ENCODE data around the gene FBXO10. TPM values are rescaled to one million over a fixed set of nuclear protein-coding genes. Genes with fewer than 3 reads are reported as not detected.
A peak's percentile ranks its signal among the peaks of the same experiment; 100 is the strongest.

Gene FBXO10, protein sequence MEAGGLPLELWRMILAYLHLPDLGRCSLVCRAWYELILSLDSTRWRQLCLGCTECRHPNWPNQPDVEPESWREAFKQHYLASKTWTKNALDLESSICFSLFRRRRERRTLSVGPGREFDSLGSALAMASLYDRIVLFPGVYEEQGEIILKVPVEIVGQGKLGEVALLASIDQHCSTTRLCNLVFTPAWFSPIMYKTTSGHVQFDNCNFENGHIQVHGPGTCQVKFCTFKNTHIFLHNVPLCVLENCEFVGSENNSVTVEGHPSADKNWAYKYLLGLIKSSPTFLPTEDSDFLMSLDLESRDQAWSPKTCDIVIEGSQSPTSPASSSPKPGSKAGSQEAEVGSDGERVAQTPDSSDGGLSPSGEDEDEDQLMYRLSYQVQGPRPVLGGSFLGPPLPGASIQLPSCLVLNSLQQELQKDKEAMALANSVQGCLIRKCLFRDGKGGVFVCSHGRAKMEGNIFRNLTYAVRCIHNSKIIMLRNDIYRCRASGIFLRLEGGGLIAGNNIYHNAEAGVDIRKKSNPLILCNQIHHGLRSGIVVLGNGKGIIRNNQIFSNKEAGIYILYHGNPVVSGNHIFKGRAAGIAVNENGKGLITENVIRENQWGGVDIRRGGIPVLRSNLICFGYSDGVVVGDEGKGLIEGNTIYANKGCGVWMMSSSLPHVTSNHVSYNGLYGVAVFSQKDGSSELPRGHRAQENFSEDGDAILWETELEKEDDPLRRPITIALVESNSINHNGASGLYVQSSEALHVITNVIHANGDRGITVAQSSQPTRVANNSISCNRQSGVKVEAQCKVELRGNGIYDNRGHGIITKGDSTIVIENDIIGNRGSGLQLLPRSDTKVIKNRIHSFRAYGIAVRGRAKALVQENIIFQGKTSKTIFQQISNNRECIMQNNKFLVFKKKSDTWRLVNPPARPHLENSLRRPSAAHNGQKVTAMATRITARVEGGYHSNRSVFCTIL
- 3.0 TPM for polyA plus RNA-seq (2013)

DNA sequence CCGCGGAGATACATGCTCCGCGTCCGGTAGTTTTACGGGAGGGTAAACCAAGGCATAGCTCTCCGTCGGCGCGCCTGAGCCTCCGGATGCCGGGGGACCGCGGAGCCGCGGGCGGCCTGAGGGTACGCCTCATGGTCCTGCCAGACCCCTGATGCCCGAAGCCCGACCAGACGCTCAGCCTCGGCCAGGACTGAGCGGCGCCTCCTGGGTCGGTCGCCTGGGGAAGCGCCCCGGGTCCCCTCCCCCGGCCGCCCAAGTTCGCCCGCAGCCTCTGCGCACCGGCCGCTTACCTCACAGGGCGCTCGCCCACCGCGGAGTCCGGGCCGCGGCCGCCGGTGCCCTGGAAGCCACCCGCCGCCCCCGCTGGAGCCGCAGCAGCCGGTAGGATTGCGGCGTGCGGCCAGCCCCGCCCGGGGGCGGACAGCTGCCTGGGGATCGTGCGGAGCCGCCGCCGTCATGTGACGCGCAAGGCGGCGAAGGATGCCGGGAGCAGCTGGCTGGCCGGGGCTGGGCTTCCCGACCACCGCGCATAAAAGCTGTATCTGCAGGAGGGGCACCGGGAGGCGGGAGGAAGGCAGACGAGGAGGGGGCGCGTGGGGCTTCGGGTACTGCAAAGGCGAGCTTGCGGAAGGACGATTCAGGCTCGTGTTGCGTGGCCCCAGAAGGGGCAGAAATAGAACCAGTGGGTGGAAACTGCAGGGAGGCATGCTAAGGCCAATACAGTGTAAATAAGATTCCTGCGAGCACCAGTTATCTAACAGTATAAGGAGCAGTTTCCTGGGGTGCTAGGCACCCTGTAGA, at the start of gene FBXO10:
Gene FBXO10 (minus strand): TSS at position 460 of the 801 bp plus-strand sequence. CDS start 34,612 bp downstream, outside the sequence.
- Histone ChIP-seq H3K4me1 (ENCODE audit: control extremely low read depth in 1 of 4, control insufficient read depth in 4 of 4, insufficient read depth in 4 of 4, low read length in 3 of 4) (peaks cover 5 to 18% (median 11%) of the 10 kb centered on the region in 4 experiments), H3K36me3 (ENCODE audit: control insufficient read depth in 4 of 4, insufficient read depth in 4 of 4, low read length in 3 of 4) (peaks cover 0 to 14% (median 2%) of the 10 kb centered on the region in 4 experiments), H3K27ac (ENCODE audit: insufficient read depth in 1 of 2, low read depth in 1 of 2, low read length in 2 of 2, poor library complexity in 1 of 2, severe bottlenecking in 2 of 2) (no peak within 1 kb of the TSS), H3K4me3 (ENCODE audit: control insufficient read depth in 1 of 7, extremely low read depth in 1 of 7, insufficient read depth in 4 of 7, low read depth in 2 of 7, low read length in 6 of 7) (peak within 1 kb of the TSS; percentile 28 to 82 (median 70)), H3K27me3 (replicated peaks in 2 of 5; ENCODE audit: control insufficient read depth in 4 of 5, insufficient read depth in 5 of 5, low read length in 4 of 5) (peaks cover 0 to 9% (median 0%) of the 10 kb centered on the region in 5 experiments), H3K9me3 (ENCODE audit: control extremely low read depth in 1 of 5, control insufficient read depth in 4 of 5, insufficient read depth in 2 of 5, low read depth in 1 of 5, low read length in 4 of 5) (no peaks in the 10 kb centered on the region)
- DNase-seq: peak; percentile 48 to 85 (median 79)
- ChIA-PET CTCF (interaction anchor here (2.0 to 11.5 kb wide), 2 partner anchors 8 to 17 kb away, joined by 5 to 85 read pairs; partner anchors contain the start of gene TOMM5), POLR2A (no interaction called here)
- under 1% methylated on average over 55 of the region's 81 CpGs for WGBS (ENCODE audit: insufficient coverage)

DNA sequence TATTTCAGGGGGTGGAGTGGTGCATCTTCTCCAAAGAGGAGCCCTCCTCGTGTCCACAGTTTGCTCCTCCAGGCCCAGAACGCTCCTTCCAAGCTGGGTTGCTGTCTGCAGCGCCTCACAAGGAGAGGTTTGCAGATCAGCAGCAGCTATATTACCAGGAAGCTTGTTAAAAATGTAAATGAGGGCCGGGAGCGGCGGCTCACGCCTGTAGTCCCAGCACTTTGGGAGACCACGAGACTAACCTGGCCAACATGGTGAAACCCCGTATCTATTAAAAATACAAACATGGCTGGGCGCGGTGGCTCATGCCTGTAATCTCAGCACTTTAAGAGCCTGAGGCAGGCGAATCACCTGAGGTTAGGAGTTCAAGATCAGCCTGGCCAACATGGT, 49.6 kb upstream of the FBXO10 start:
- ChIA-PET POLR2A (no interaction called here), CTCF (interaction anchor here (0.7 to 1.1 kb wide), 3 partner anchors 26 to 462 kb away, joined by 3 to 4 read pairs (median 3); partner anchors contain the start of gene TOMM5)

DNA sequence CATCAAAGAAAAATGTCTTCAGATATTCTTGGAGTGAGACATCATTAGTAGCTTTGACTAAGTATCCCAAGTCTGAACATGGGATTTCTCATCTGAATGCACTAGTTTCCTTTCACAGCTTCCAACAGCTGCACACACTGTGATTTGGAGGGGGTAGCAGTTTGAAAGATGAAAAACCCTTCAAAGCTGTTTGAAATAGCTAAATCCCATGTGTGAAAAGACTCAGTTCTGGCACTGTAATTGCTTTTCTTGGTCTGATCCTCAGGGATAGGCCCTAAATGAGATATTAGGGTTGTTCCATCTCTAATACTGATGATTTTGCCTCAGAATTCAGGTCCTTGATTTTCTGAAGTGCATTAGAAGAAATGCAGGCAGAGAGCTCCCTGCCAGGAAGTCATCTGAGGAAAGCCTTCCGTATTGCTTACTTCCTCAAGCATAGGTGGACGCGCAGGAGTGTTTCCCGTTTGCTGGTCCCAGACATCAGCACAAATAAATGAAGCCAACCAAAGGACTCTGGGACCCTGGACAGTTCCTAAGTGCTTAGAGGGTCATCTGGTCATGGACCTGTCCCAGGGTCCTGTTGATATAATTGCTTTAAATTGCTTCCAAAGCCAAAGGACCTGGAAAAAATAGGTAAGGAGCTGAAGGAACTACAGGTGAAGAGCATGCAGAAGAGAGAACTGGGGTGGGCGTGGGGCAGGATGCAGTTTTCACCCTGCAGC, 49.0 kb upstream of the FBXO10 start:
- Histone ChIP-seq H3K36me3 (ENCODE audit: control insufficient read depth in 4 of 4, insufficient read depth in 4 of 4, low read length in 3 of 4) (no peaks in the 10 kb centered on the region), H3K4me3 (ENCODE audit: control insufficient read depth in 1 of 7, extremely low read depth in 1 of 7, insufficient read depth in 4 of 7, low read depth in 2 of 7, low read length in 6 of 7) (no peak overlapping the region), H3K27ac (ENCODE audit: insufficient read depth in 1 of 2, low read depth in 1 of 2, low read length in 2 of 2, poor library complexity in 1 of 2, severe bottlenecking in 2 of 2) (no peak overlapping the region), H3K9me3 (ENCODE audit: control extremely low read depth in 1 of 5, control insufficient read depth in 4 of 5, insufficient read depth in 2 of 5, low read depth in 1 of 5, low read length in 4 of 5) (no peaks in the 10 kb centered on the region), H3K4me1 (ENCODE audit: control extremely low read depth in 1 of 4, control insufficient read depth in 4 of 4, insufficient read depth in 4 of 4, low read length in 3 of 4) (peaks cover 0 to 10% (median 7%) of the 10 kb centered on the region in 4 experiments), H3K27me3 (replicated peaks in 2 of 5; ENCODE audit: control insufficient read depth in 4 of 5, insufficient read depth in 5 of 5, low read length in 4 of 5) (peaks cover 0 to 2% (median 0%) of the 10 kb centered on the region in 5 experiments)
- POLR2A ChIA-PET: no interaction called here
- WGBS (ENCODE audit: insufficient coverage): 47% methylated on average over 5 of the region's 5 CpGs
- DNase-seq: peak in 1 of 3 donors; percentile 13
- CTCF ChIA-PET: interaction anchor here (0.9 to 1.1 kb wide), 3 partner anchors 26 to 33 kb away, joined by 3 read pairs; partner anchors contain the start of gene TOMM5

More for the DNA sequence above, 49.6 kb upstream of the FBXO10 start:
- no peaks in the 10 kb centered on the region for H3K9me3 ChIP-seq (ENCODE audit: control extremely low read depth in 1 of 5, control insufficient read depth in 4 of 5, insufficient read depth in 2 of 5, low read depth in 1 of 5, low read length in 4 of 5)
- 94% methylated on average over 12 of the region's 12 CpGs for WGBS (ENCODE audit: insufficient coverage)
- H3K27me3 ChIP-seq (replicated peaks in 2 of 5; ENCODE audit: control insufficient read depth in 4 of 5, insufficient read depth in 5 of 5, low read length in 4 of 5): peaks cover 0 to 2% (median 0%) of the 10 kb centered on the region in 5 experiments
- H3K27ac ChIP-seq (ENCODE audit: insufficient read depth in 1 of 2, low read depth in 1 of 2, low read length in 2 of 2, poor library complexity in 1 of 2, severe bottlenecking in 2 of 2): no peak overlapping the region
- no peak for DNase-seq
- H3K36me3 ChIP-seq (ENCODE audit: control insufficient read depth in 4 of 4, insufficient read depth in 4 of 4, low read length in 3 of 4): no peaks in the 10 kb centered on the region
- H3K4me1 ChIP-seq (ENCODE audit: control extremely low read depth in 1 of 4, control insufficient read depth in 4 of 4, insufficient read depth in 4 of 4, low read length in 3 of 4): peaks cover 0 to 10% (median 7%) of the 10 kb centered on the region in 4 experiments
- H3K4me3 ChIP-seq (ENCODE audit: control insufficient read depth in 1 of 7, extremely low read depth in 1 of 7, insufficient read depth in 4 of 7, low read depth in 2 of 7, low read length in 6 of 7): no peak overlapping the region

DNA sequence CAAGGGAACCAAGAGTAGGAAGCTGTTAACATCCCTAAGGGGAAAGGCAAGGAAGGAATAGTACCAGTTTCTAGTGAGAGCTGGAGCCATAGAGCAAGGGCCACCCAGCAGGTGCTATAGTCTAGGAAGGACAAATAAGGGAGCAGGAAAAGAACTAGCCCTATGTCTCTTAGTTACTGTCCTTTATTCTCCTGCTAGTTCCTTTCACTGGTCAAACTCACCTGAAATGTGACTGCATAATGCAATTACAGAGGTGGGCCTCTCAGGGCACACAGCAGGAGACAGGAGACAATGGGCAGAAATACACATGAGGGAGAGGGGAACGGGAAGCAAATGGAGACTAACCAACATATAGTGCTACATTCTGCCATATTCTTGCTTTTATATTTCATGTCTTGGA, 47.9 kb upstream of the FBXO10 start:
- H3K36me3 ChIP-seq (ENCODE audit: control insufficient read depth in 4 of 4, insufficient read depth in 4 of 4, low read length in 3 of 4): no peaks in the 10 kb centered on the region
- CTCF ChIA-PET: no interaction called here
- no peak overlapping the region for H3K4me3 ChIP-seq (ENCODE audit: control insufficient read depth in 1 of 7, extremely low read depth in 1 of 7, insufficient read depth in 4 of 7, low read depth in 2 of 7, low read length in 6 of 7)
- H3K27me3 ChIP-seq (replicated peaks in 2 of 5; ENCODE audit: control insufficient read depth in 4 of 5, insufficient read depth in 5 of 5, low read length in 4 of 5): peaks cover 0 to 2% (median 0%) of the 10 kb centered on the region in 5 experiments
- no peak overlapping the region for H3K27ac ChIP-seq (ENCODE audit: insufficient read depth in 1 of 2, low read depth in 1 of 2, low read length in 2 of 2, poor library complexity in 1 of 2, severe bottlenecking in 2 of 2)
- POLR2A ChIA-PET: no interaction called here
- peaks cover 0 to 10% (median 7%) of the 10 kb centered on the region in 4 experiments for H3K4me1 ChIP-seq (ENCODE audit: control extremely low read depth in 1 of 4, control insufficient read depth in 4 of 4, insufficient read depth in 4 of 4, low read length in 3 of 4)
- DNase-seq: no peak
- no peaks in the 10 kb centered on the region for H3K9me3 ChIP-seq (ENCODE audit: control extremely low read depth in 1 of 5, control insufficient read depth in 4 of 5, insufficient read depth in 2 of 5, low read depth in 1 of 5, low read length in 4 of 5)
- no CpG with 5 or more reads among the region's 1 CpG for WGBS (ENCODE audit: insufficient coverage)

DNA sequence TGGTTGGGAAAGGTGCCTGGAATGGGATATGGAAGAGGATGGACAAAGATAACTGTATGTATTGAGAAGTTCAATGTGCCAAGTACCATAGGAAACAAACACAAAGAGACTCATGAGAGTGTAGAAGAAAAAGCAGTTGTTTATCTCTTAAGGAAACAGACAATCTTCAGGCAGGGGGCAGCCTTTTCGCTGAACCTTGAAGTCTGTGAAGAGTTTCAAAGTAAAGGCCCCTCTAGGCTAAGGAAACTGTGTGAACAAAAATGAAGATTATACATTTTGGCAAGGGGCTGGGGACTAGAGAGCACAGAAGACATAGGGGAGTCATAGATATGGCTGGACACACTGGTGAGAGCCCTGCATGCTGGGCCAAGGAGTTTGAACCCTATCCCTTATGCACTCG, 47.1 kb upstream of the FBXO10 start:
- 100% methylated on average over 2 of the region's 2 CpGs for WGBS (ENCODE audit: insufficient coverage)
- CTCF ChIA-PET: interaction anchor here (1.2 kb wide), 1 partner anchor 44 kb away, joined by 3 read pairs; no protein-coding TSS in a partner anchor

GRCh38 chr9:37622462-37622861, 46.3 kb upstream of the FBXO10 start:
- Histone ChIP-seq H3K36me3 (ENCODE audit: control insufficient read depth in 4 of 4, insufficient read depth in 4 of 4, low read length in 3 of 4) (no peaks in the 10 kb centered on the region), H3K4me3 (ENCODE audit: control insufficient read depth in 1 of 7, extremely low read depth in 1 of 7, insufficient read depth in 4 of 7, low read depth in 2 of 7, low read length in 6 of 7) (no peak overlapping the region), H3K27ac (ENCODE audit: insufficient read depth in 1 of 2, low read depth in 1 of 2, low read length in 2 of 2, poor library complexity in 1 of 2, severe bottlenecking in 2 of 2) (no peak overlapping the region), H3K9me3 (ENCODE audit: control extremely low read depth in 1 of 5, control insufficient read depth in 4 of 5, insufficient read depth in 2 of 5, low read depth in 1 of 5, low read length in 4 of 5) (no peaks in the 10 kb centered on the region), H3K4me1 (ENCODE audit: control extremely low read depth in 1 of 4, control insufficient read depth in 4 of 4, insufficient read depth in 4 of 4, low read length in 3 of 4) (peaks cover 0 to 10% (median 7%) of the 10 kb centered on the region in 4 experiments), H3K27me3 (replicated peaks in 2 of 5; ENCODE audit: control insufficient read depth in 4 of 5, insufficient read depth in 5 of 5, low read length in 4 of 5) (peaks cover 0 to 2% (median 0%) of the 10 kb centered on the region in 5 experiments)
- DNase-seq: no peak
- WGBS (ENCODE audit: insufficient coverage): 100% methylated on average over 2 of the region's 4 CpGs
- POLR2A ChIA-PET: no interaction called here
- CTCF ChIA-PET: interaction anchor here (1.2 to 1.4 kb wide), 2 partner anchors 12 to 45 kb away, joined by 3 to 4 read pairs; no protein-coding TSS in a partner anchor

More for the DNA sequence above, 47.1 kb upstream of the FBXO10 start:
- Histone ChIP-seq H3K4me3 (ENCODE audit: control insufficient read depth in 1 of 7, extremely low read depth in 1 of 7, insufficient read depth in 4 of 7, low read depth in 2 of 7, low read length in 6 of 7) (no peak overlapping the region), H3K27me3 (replicated peaks in 2 of 5; ENCODE audit: control insufficient read depth in 4 of 5, insufficient read depth in 5 of 5, low read length in 4 of 5) (peaks cover 0 to 2% (median 0%) of the 10 kb centered on the region in 5 experiments), H3K9me3 (ENCODE audit: control extremely low read depth in 1 of 5, control insufficient read depth in 4 of 5, insufficient read depth in 2 of 5, low read depth in 1 of 5, low read length in 4 of 5) (no peaks in the 10 kb centered on the region), H3K36me3 (ENCODE audit: control insufficient read depth in 4 of 4, insufficient read depth in 4 of 4, low read length in 3 of 4) (no peaks in the 10 kb centered on the region), H3K27ac (ENCODE audit: insufficient read depth in 1 of 2, low read depth in 1 of 2, low read length in 2 of 2, poor library complexity in 1 of 2, severe bottlenecking in 2 of 2) (no peak overlapping the region), H3K4me1 (ENCODE audit: control extremely low read depth in 1 of 4, control insufficient read depth in 4 of 4, insufficient read depth in 4 of 4, low read length in 3 of 4) (peaks cover 0 to 10% (median 7%) of the 10 kb centered on the region in 4 experiments)
- DNase-seq: no peak
- POLR2A ChIA-PET: no interaction called here

Measured in common myeloid progenitor, CD34-positive (primary cell).